Activated naive CD8-positive, alpha-beta T cell treated with anti-CD3 and anti-CD28 coated beads, Interleukin-2, amount 50 U/mL, for 16 hours (primary cell): Measurements from ENCODE around the gene MIB2.
"Not testable (repeated sequence)": the region's sequence is repeated elsewhere in the genome, so short reads cannot be mapped to it uniquely, and the experiment has no call there.

Experiments
- DNase-seq: peaks from one replicate; pipeline ENCODE4 v3.0.0-alpha.2; 2020; ENCODE audit warnings: low read depth, low spot score

MIB2 gene

DNA sequence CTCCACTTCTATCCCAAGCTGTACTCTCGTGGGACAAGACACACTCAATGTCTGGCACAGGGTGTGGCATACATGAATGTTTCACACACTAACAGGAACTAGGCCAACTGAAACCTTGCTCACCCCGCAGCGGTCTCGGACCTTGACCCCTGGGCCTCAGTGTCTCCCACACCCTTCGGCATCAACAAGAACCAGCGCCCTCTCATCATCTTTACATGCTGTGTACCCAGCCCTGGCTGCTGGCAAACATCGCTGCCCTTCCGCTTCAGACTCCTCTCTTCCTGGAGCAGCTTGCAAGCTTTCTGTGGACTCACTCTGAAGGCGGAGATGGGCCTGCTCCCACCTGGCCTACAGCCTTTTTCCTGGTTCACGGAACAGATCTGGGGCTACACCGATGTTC is 33.0 kb downstream of the MIB2 start:
- DNase-seq, result not testable (repeated sequence)

DNA sequence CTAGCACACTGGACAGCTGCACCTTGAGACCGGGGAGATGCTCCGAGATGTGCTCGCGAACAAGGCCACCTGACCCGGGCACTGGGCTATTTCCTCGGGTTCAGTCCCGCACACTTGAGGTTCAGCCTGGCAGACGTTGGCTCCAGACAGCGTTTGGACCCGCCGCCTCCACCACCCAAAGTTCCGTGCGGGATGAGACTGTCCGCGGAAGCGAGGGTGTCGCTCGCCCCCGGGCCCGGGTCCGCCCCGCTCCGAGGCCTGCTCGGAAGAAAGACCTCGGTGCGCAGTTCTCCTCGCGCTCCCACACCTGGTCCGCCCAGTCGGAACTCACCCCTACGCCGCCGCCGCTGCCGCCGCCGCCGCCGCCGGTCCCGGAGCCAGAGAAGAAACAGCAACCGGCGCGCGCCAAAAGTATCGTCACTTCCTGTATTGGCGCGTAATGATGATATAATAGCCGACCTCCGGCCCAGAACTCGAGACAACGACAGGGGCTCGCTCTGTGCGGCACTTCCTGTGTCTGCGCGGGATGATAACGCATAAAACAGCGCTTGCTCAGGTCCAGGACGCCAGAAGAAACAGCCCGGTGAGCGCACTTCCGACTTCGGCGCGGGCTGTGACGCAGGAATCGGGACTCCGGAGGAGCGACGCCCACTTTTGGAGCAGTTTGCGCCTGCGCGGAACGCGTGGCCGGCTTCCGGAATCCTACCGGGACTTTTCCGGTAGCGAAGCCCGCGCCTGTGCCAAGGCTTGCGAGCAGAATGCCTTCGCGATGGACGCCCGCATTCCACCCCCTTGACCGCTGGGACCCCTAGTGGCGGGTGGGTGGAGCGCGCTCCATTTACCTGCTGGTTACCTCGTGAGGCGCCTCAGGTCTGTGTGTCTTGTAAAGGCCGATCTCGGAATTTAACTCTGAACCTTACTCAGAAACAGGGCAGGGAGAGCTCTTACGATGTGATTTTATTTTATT is 43.6 kb downstream of the MIB2 start, which contains the start of gene CDK11B:
Gene CDK11B, minus strand, starts transcription at position 422 of the 967 bp plus-strand sequence. CDS start 1,519 bp downstream, outside the sequence.
- peak; percentile 98 for DNase-seq

DNA sequence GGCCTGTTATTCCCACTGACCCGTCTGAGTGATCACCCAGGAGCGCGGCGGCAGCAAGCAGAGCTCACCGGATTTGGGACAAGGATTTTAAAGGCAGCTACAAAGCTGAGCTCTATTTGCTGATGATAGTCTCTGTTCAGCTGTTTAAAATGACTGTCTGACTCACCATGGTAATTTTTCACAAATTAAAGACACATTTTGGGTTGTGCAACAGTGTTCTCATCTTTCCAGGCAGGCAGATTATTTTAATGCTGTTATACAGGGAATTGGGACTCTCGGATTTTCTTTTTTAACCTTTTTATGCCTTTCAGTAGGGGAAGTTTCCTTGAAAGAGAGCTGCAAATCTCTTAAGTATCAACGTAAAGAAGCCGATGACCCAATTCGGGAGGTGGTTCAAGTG is 47.1 kb downstream of the MIB2 start:
- DNase-seq, result not testable (repeated sequence)

DNA sequence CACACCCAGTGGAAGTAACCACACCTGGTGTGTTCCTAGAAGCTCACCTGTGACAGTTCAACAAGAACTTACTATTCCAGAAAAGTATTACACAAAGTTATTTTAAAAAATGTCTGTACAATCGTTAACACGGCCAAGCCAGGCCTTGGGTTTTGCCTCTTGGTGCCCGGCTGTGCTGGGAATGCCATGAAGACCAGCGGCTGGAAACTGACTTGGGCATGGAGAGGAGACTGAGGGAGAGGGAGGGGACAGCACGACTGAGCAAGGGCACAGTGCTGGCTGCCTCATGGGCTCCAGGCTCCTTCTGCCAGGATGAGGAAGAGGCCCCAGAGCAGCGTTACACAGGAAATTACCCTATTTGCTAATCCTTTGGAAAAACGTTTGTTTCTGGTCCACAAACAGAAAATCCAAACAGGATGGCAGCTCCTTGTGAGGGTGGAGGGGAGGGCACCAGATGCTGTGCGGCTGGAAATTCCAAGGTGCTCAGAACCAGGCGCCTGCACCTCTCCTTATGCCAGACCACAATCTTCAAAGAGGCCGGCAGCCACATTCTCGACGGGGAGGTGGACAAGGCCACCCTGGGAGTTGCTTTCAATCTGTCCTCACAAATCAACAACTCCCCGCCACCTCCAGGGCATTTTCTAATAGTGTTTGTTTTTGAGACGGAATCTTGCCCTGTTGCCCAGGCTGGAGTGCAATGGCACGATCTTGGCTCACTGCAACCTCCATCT is 47.7 kb downstream of the MIB2 start:
- not testable (repeated sequence) for DNase-seq

DNA sequence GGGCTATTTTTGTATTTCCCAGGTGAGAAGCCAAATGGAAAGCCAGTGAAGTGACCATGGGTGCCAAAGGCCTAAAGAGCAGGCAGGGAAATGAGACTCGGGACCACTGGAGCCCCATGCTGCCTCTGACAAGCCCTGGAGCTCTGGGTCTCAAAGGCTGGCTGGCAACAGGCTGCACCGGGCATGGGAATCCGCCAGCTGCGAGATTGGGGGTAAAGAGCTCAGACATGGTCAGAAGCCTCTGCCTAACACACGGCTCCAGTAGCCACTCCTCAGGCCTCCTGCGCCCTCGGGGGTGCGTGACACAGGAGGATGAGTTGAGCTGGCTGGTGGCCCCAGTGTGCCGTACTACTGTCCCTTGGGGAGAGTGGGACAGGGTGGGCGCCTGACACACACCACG is 49.0 kb downstream of the MIB2 start:
- not testable (repeated sequence) for DNase-seq

DNA sequence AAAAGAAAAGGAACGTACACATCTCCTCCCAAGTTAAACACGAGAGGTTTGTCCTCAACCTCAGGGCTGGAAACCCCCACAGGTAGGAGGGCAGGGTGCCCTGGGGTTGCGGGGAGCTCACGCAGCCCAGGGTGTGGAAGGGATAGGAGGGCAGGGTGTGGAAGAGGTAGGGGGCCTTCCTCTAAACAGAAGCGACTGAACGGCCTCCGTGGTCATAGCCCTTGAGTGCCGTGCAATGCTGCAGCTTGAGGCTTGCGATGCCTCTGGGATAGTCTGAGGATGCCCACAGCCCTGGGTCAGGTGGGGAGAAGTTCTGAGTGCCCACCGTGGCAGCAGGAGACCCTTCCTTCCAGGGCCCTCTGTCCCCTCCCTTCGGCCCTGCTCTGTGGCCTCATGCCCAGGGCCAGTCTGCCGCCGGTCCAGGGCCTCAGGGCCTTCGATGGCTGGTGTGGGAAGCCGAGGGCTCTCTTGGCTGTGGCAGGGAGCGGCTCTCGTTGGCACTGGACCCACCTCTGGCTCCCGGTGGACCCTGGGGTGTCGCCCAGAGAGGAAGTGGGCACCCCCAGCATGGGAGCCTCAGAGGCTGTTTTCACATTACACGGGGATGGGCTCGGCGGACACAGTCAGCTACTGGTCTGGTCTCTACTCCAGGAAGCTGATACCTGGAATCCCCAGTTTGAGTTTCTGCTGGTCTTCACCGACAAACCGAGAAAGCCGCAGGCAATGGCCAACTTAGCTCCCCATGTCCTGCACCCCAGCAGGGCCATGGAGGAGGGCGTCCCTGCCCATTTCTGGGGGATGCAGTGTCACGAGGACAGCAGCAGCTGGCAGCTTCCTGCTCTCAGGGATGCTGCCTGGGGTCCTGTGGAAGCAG is 49.9 kb downstream of the MIB2 start:
- no peak for DNase-seq

DNA sequence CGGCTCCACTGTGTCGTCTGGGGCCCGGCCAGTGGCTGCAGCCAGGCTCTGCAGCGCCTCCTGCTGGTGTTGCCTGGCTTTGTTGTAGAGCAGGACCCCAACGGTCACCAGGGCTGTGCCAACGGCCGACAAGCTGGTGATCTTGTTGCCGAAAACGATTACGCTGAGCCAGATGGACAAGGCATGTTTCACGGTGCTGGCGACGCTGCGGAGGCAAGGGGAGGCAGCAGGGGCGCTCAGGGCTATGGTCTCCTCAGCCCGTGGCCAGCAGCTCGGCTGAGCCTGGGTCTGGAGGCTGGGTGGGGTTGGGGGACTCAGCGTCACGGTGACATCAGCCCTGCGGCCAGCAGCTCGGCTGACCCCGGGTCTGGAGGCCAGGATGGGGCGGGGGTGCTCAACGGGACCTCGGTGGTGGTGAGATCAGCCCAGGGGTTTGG is 50.5 kb downstream of the MIB2 start:
- DNase-seq, result no peak

DNA sequence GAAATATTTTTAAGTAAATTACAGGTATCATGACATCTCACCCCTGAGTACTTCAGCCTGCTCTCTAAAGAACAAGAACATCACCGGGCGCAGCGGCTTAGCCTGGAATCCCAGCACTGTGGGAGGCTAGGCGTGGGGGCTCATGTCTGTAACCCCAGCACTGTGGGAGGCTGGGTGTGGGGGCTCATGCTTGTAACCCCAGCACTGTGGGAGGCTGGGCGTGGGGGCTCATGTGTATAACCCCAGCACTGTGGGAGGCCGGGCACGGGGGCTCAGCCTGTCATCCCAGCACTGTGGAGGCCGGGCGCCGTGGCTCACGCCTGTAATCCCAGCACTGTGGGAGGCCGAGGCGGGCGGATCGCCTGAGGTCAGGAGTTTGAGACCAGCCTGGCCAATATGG is 51.2 kb downstream of the MIB2 start:
- DNase-seq, result no peak

DNA sequence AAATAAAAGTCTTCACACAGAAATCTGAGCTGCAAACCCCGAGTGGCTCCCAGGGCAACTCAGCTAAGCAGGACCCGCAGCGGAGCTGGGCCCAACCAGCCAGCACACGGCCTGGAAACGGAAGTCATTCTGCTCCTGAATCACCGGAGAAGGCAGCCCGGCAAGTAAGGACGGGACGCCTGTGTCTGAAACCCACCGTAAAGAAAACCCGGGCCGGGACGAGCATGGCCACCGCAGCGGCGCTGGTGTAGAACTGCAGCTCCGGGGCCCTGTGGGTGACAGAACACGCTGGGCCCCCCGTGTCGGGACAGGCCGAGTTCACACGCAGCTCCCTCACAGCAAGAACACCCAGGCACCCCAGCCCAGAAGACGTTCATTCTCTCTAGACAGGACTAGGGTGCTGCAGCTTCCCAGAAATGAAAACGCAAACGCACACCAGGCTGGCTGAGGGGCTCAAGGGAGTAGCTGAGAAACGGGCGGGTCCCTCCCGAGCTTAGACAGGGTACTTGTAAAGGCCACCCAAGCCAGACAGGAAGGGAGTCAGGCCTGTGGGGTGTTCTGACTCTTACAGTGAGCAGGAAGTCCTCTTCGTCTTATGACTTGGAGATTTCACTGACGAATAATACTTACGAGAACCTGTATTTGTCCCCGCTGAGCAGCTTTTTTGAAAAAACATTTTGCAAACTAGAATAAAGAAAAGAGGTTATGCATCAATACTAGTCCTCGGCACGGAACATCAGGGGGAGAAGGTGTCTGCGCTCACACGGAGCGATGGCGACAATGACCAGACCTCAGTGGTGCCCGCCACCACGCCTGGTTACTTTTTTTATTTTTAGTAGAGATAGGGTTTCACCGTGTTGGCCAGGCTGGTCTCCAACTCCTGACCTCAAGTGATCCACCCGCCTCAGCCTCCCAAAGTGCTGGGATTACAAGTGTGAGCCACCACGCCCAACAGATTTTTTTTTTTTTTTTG is 54.5 kb downstream of the MIB2 start:
- DNase-seq, result no peak

DNA sequence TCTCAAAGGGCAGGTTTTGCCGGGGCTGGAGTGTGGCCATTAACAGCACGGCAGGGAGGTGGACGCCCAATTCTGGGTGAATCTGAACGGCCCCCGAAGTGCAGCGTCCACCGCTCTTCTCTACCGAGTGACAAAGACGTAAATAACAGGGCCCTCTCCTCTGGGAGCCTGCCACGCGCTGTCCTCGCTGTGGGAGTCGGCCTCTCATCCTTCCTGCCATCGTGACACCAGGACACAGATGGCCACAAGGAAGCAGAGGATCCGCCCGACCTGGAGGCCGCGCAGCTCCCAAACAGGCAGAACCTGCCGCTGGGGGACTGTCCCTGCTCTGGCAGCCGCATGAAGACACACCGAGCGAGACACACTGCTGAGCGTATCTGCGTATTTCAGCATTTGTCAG is 55.6 kb downstream of the MIB2 start:
- no peak for DNase-seq

DNA sequence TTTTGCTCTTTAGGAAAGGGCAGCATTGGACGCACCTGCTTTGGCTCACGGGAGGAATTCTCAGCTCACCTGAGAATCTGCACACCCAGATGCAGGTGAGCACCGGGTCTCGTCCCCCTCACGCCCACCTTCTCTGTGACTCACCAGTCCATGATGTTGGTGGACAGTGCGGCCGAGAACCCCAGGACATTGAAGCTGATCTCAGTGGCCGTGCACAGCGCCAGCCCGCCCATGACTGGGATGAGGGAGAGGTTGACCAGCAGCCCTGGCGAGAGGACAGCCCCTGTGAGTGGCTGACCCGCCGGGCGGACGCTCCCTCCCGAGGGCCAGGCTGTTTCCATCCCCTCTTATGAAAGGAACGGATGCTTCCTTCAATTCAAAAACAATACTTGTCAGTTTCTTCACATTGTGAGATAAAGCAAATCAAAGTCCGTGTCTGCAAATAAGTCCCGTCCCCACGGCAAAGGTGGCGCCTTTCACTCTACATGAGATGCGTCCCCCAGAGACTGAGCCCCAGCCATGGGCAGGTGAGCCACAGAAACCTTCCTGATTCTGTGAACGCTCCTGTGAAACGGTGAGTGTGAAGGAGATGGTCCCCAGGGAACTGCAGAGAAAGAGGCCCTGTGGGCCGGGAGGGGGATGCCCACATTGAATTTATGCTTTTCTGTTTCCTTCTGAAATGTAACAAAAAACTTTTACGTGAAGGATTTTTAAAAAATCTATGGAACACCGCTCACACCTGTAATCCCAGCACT is 56.2 kb downstream of the MIB2 start:
- DNase-seq, result no peak

DNA sequence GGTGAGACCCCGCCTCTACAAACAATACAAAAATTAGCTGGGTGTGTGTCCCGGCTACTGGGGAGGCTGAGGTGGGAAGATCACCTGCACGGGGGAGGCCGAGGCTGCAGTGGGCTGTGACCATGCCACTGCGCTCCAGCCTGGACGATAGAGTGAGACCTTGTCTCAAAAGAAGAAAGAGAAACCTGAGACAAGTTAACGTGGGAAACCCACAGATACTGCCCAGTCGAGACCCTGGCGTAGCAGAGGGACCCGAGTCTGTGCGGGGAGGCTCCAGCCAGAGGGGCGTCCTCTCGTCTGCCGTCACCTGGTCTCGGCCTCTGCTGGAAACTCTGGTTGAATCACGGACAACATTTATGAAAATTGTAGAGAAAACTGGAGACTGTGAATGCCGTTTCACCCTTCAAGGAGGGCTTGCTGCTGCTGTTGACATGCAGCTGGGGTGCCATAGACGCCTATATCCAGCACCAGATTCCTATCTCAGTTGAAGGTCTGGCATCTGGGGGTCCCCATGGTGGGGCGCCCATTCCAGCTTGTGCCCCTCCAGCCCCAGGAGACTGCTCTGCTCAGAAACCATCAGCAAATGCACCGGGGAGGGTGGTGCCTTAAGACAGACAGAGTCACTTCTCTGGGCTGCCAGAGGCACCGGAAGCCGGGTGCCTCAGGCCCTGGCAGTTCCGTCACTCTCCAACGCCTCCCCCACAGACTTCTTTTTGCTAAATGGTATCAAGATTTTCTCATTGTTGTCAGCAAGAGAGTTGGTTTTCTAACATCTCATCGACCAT is 57.1 kb downstream of the MIB2 start:
- no peak for DNase-seq

DNA sequence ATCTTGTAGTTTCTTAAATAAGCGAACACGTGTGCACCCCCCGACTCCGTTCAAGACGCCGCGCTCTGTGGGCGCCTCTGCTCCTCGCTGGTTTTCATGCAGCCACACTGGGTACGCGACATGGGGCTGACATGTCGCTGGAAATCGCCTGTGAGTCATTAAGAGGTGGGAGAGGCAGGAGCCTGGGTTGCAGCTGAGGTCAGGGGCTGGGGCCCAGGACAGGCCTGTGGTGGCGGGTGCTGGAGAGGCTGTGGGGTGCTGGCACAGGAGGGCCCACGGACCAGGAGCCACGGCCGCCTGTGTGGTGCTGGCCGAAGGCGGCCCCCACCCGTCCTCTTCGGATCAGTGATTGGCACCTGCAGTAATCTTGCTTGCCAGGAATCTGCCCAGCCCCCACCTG is 59.5 kb downstream of the MIB2 start:
- not testable (repeated sequence) for DNase-seq

DNA sequence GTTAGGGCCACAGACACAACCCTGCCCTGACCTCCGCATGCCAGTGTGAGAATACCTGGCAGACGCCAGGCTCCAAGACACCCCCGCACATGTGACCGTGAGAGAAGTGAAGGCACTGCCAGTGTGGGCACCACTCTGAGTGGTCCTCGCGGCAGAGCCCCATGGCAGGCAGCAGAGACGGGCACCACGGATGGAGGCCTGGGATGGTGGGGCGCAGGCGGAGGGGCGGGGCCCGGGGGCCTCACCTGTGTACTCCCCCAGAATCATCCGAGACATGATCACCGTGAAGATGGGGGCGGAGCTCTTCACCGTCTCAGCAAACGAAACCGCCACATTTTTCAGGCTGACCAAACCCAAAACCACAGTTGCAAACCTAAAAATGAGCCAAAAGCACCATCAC is 59.9 kb downstream of the MIB2 start:
- DNase-seq, result not testable (repeated sequence)

DNA sequence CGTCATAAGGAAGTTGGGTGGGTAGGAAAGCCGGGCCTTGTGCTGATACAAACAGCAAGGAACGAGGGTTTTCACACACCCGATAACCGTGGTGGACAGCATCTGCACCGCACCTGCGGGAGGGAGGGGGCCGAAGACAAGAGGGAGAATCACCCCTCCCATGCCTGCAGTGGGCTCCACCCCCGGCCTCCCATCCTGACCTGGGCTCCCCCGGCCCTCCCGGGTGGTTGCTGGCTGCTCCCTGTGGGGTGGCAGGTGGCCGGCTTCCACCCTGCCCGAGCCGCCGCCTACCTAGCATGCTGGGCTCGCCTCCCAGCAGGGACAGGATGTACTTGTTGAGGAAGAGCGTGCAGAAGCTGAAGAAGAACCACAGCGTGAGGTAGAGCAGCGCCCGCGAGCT is 60.8 kb downstream of the MIB2 start:
- not testable (repeated sequence) for DNase-seq

DNA sequence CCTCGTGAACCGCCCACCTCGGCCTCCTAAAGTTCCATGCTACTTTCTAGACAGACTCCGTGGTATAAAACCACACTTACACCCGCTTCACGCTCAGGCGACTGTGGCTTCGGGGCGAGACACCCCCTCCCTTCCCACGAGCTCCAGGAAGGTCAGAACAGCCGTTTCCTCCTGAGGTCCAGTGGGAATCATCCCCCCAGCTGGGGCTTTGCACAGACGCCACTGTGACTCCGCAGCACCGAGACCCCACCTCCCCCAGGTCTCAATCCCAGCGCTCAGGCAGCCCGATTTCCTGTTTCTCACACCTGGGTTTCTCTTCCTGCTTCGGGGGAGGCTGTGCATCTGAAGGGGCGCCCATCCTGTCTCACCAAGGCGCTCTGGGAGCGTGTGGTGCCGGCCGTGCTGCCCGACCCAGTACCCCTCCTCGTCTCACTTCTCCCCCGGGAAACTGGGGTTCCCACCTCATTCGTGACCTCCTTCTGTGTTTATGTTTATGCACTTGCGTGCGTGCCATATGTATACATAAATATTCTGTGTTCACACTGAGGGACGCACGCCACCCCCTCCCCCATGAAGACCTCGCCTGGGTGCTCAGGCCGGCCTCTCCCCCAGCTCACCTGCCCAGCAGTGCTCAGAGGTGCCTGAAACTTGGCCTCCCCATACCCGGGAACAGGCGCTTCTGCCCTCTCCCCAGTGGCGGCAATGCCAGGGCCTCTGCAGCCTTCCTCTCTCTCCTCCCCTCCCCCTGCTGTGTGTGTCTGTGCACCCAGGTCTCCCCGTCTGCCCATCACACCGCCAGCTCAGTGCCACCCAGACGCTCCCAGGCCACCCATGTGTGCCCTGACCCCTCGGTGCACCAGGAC is 62.6 kb downstream of the MIB2 start:
- DNase-seq, result no peak

DNA sequence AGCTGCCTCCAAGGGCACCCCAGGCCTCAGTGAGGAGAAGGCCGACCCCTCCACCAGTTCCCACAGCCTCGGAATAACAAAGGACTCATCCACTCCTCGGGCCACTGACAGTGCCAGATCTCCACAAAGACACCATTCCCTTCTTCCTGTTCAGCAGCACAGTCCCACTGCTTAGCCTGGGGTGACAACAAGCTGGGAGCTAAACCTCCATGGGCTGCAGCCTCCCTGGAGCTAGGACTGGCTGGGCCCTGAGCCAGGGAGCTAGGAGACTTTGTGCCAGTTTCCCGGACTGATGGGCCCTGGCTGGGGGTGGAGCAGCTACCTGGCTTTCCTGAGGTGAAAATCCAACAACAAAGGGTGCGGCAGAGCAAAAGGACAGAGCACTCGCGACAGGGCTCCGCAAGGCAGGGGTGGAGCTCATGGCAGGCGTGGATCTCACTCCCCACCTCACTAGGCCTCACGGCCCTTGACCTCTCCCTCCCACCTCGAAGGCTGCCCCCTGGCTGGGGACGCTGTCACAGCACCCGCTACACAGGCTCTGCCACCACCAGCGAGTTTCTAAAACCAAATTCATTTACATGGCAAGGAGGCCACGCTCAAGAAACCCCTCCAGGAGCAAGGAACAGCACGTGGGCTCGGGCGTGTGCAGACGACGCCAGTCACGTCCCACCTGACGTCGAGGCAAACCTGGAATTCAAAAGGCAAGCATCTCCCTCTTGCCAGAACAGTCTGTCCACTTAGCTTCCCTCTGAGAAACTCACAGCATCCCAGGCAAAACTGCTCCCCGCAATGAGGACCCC is 63.5 kb downstream of the MIB2 start:
- DNase-seq, result no peak
